GM19468 (cell line): ENCODE measurements around the gene MRPL44.
A peak's percentile ranks its signal among the peaks of the same experiment; 100 is the strongest.
"Not testable (repeated sequence)": the region's sequence is repeated elsewhere in the genome, so short reads cannot be mapped to it uniquely, and the experiment has no call there.

ENCODE experiments used
- ATAC-seq: cut with Tn5 transposase; IDR thresholded peaks from one replicate; pipeline ENCODE4 v1.9.1; 2021; ENCODE audit warnings: mild to moderate bottlenecking, moderate library complexity, moderate number of reproducible peaks; ENCODE audit not compliant: unreplicated experiment; ENCODE audit errors: extremely low read depth

MRPL44 gene

DNA sequence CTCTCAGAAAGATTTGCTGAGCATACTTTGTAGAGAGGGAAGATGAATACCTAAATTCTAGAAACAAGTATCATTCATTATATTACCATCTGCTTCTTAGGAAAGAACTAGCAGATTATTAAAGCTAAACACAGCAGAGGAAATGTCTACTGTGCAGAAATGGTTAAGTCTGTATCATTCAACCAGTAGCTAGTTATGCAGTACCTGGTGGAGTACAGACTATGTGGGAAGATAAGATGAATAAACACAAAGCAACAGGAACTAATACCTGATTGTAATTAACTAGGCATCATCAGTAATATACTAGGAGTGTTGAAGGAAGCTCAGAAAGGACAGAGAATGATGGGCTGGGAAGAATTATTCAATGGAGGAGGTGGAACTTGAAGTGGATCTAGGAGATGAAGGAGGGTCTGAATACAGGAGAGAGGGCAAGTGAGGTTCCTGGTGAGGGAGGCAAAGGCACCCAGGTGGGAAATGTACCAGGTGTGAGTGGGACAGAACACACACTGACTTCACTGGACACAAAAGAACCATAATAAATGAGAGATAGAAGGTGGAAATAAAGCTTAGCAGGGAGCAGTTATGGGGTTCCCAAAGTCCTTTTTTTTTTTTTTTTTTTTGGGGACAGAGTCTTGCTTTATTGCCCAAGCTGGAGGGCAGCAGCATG is 21.7 kb upstream of the MRPL44 start:
- no peak for ATAC-seq

DNA sequence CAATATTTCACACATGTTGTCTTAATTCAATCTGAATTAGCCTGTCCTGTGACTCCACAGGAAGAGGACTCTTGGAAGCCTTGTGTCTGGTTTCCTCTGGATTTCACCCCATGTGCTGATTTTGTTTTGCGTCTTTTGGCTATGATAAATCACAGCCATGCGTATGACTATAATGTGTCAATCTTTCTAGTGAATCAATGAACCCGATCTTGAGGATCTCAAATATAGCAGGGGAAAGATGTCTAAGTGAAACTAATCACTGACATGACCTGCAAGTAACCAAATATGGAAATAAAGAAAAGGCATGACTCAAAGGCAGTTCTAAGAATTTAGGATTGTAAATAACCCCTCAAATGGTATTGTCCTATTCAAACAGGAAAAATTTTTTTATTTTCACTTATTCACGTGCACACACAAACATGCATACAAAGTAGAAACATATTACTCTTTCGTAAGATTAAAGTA is 20.4 kb upstream of the MRPL44 start:
- no peak for ATAC-seq

DNA sequence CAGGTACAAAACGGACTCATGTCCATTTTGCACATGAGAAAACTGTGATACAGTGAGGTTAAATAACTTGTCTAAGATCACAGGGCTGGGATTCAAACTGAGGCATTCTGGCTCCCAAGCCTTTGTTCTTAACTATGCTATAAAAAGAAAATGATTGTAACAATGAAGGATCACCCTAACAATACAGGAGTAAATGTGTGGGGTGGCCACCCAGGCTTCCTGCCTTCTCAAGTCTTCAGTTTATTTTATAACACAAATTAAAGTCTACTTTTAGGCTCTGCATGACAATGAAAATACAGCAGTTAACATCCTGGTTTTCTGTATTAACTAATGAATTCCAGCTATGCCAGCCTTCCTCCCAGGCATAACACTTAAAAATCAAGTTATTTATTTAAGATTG is 19.7 kb upstream of the MRPL44 start:
- ATAC-seq: no peak

DNA sequence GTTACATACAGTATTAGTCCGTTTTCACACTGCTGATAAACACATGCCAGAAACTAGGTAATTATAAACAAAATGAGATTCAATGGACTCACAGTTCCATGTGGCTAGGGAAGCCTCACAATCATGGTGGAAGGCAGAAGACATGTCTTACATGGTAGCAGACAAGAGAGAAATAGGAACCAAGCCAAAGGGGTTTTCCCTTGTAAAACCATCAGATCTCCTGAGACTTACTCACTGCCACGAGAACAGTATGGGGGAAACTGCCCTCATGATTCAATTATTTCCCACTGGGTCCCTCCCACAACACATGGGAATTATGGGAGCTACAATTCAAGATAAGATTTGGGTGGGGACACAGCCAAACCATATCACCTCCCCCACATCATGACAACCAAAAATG is 17.8 kb upstream of the MRPL44 start:
- ATAC-seq: not testable (repeated sequence)

DNA sequence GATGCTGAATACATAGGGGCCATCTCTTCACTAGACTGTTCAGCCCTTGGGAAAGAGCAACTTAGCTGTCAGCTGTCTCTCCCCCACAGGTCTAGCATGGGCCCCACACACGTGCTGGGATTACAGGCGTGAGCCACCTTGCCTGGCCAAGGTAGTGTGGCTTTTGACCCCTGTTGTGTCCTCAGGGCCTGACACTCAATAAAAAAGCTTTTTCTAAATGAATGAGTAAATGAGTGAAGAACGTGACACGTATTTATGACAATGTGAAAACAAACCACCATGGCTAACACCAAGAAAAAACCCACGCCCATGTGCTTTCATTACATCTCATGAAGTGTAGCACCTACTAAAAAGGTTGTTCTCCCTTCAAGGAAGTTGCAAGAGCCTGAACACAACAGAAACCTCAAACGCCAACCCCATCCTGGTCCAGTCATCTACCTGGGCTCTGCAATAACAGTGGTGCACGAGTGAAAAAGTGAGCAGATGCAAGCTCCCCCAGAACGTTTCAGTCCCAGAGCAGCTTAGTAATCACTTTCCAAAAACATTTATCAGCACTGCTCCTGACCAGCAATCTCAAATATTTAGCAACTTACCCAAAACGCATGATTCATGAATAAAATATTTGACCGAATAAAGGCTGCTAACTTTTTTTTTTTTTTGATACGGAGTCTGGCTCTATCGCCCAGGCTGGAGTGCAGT is 15.5 kb upstream of the MRPL44 start:
- peak; percentile 20 for ATAC-seq

DNA sequence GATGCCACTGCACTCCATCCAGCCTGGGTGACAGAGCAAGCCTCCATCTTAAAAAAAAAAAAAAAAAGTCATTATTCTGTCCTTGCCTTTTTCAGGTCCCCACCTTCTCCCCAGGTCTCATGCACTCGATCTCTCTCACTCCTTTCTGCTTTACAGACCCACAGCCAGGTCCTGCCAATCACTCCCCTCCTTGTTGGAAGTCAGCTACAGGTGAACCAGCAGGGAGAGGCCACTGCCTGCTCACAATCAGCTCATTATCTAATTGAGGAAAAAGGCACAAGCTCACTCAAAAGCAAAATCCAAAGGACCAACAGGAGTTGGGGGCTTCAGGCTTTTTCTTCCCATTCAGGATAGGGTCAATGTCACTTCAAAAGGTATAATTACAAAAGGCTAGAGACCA is 14.1 kb upstream of the MRPL44 start:
- no peak for ATAC-seq

DNA sequence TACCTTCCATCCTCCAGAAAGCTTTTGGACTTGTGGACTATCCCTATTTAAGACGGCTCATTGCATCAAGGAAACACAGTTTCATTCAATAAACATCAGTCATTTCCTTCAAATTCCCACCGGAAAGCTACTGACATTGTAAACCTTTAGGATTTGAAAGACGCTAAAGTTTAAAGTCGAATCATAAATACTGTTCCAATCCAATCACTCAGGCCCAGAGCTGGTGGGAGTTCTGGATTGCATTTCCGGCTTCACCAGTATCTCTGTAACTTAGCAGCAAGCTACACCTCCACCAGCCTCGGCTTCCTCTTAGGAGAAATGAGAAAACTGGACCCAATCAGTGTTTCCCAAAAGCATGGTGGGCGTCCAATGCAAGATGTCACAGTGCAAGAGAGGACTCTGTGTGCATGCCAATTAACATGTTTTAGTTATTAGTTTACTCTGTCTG is 13.7 kb upstream of the MRPL44 start:
- ATAC-seq: no peak

DNA sequence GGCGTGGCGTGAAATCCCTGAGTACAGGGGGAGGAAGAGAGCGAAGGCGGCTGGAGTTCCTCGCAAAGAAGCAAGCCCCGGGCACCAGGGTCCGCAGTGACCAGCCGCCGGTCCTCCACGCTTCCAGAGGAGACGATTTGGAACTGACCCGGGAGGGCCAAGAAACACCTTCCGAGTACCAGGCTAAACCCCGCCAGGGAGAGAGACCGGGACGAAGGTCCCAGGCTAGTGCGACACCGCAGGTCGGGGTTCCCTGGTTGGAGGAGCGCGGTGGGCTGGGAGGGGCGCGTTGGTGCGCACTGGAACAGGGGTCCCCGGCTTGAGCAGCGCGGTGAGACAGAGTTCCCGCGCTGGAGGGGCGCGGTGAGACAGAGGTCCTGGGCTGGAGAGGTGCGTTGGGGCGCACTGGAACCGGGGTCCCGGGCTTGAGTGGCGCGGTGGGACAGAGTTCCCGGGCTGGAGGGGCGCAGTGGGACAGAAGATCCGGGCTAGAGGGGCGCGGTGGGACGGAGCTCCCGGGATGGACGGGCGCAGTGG is 13.0 kb upstream of the MRPL44 start:
- ATAC-seq: no peak

DNA sequence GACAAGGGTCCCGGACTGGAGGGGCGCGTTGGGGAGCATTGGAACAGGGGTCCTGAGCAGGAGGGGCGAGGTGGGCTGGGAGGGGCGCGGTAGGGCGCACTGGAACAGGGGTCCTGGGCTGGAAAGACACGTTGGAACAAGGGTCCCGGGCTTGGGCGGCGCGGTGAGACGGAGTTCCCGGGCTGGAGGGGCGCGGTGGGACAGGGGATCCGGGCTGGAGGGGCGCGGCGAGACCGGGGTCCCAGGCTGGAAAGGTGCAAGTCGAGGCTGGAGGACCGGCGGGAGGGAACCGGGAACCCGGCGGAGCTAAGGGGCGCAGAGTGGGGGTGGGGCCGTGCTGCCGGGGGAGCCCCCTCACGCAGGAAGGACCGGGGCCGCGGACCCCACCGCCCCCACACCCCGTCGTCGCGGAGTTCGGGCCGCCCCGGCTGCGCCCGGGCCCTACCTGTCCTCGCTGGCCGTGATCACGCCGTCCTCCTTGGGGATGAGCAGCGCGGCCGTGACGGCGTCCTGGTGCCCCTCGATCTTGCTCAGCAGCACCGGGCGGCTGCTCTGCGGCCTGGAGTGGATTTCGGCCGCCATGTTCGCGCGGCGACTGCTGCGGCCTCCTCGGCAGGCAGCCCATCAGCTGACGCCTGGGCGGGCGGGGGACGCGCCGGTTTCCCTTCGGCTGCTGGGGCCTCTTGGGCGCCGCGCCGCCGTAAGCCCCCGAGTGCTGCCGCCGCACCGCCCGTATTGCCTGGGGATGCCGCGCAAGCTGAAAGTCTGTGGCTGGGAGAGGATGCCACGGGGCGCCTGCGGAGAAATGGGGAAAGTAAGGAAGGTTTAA is 12.3 kb upstream of the MRPL44 start, which contains the start of gene WDFY1:
Gene WDFY1, minus strand, starts transcription at position 633 of the 829 bp plus-strand sequence. Its CDS starts 51 bp downstream, at position 582.
- peak; percentile 83 for ATAC-seq

DNA sequence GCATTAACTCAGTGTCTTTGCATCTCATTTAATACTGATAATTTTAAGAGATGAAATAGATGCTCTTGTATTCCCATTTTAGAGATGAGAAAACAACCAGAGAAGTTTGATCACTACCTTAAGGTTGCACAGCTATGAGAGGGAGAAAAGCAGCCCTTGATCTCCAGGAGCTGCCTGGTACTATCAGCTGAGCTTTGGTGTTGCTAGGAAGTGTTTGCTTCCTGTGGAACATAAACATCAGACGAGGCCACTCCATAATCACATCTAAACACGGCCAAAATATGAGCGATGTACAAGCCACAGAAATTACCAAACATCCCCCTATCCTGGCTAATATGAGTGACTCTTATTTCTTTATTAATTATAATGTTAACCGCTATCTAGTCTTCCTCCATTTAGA is 11.5 kb upstream of the MRPL44 start:
- no peak for ATAC-seq

DNA sequence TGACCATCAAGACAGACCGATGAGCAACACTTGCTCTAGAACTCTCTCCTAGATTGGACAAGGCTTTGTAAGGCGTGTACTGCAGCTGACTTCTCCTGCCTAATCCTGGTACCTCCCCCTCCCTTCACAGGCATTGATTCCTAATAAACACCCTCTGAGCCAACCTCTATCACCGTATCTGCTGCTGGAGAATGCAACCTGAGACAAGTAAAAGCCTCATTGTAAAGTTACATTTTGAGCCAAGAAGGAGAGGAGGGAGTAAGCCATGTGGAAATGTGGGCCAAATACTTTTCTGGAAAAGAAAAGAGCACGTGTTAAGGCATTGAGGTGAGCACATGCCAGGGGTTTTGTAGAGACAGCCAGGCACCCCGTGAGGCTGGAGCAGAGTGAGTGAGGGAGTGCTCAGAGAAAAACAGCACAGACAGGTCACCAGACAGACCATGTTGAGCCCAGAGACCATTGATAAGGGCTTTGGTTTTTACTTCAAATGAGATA is 9.5 kb upstream of the MRPL44 start:
- no peak for ATAC-seq

DNA sequence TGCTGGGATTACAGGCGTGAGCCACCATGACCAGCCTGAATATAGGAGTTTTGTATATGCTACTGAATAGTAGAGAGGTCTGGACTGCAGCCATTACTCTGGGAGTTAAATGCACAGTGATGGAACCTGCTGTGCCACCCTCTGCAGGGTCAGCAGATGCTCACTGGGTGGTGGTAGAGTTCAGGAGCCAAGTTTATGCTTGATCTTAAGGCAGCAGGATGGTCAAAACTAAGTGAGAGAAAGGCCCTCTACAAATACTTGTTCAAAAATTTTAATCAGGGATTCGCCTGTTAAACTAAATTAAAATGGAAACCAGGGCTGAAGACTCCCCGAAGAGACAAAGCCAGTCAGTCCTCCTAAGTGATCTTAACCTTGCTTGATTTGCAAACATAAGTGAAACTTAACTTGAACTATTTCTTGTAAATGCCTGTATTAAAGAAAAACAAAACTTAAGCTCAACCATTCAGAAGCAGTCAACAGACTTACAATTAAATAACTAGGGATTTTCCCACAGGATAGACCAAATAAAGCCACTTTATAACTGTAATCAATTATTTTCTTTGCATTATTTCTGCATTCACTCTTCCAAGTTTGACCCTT is 7.9 kb upstream of the MRPL44 start:
- ATAC-seq: no peak

DNA sequence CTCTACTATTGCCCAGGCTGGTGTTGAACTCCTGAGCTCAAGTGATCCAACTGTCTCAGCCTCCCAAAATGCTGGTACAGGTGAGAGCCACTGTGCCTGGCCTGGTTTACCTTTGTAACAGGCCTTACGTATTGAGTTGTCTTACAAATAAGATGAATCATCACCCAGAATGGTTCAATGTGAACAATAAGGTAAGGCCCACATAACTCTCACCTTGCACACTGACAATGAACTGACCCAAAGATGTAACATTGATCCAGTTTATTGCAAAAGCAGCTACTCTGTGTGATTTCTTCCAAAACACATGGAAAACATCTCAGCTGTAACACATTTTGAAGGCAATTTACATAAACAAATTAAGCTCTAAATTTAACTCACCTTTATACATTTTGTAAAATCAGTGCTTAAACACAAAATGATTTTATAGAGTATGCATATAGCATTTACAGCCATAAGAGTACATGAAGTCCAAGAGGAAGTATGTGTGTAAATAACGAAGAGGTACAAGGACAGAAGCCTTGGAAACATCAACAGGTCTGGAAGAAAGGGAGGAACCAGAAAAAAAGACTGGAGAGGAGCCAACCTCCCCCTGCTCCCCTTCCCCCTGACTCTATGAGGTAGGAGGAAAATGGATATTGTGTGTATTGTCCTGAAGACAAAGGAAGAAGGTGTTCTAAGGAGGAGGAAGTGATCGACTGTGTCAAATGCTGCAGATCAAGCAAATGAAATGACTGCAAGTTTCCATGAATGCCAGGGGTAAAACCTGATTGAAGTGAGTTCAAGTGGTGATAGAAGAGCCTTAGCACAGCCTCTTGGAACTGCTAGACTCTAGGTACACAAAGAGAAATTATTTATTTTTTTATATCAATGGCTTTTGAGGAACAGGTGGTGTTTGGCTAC is 6.6 kb upstream of the MRPL44 start:
- no peak for ATAC-seq

DNA sequence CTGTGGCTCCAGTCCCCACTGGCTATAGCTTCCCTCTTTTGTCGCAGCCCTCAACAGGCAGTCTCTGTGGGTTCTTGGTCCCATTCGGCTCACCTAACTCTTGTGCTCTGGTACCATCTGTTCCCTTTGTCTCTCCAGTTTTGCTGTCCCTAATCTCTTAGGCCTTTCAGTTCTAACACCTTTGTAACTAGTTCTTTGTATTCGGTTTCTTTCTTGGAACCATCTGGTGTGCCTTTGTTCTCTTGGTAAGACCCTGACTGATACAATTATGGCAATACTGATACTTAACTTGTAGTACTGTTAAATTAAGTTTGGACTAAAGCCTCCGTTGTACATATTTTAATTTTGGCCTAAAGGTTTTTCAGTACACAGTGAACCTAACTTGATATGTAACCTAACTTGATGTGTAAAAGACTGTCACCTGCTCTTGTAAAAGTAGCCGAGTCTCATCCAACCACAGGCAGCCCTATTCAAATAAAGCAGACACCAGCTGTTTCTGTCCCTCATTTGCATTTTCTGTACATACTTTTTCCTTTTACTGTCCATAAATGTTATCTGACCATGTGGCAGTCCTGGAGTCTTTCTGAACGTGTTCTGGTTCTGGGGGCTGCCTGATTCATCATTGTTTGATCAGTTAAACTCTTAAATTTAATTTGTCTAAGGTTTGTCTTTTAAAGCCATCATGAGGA is 4.8 kb upstream of the MRPL44 start:
- peak; percentile 48 for ATAC-seq

DNA sequence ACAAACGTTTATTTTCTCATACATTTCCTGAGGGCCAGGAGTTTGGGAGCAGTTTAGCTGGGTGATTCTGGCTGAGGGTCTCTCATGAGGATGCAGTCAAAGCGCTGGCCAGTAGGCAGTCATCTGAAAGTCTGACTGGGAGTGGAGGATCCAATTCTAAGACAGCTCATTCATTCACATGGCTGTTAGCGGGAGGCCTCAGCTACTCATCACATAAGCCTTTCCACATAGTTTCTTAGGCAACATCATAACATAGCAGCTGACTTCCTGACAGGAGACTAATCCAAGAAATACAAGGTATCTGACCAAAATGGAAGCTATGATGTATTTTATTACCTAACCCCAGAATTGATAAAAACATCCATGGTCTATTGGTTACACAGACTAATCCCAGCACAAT is 2.9 kb upstream of the MRPL44 start:
- ATAC-seq: no peak

DNA sequence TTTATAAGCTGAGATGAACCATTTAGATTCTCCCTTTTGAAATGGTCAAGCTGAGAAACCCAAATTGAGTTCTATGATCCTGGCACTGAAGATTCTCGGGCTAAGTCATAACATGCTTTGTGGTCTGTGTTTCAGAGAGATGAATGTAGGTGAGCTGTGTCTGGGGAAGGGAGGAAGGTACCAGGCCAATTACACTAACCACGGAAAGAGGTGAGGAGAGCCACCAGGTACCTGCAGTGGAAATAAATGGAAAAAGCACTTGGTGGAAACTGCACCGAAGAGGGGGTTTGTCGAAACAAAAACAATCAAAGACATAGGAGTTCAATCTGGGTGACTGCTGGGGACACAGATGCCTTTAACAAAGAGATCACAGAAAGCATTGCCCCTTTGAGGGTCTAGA is 963 bp upstream of the MRPL44 start:
- ATAC-seq: no peak

DNA sequence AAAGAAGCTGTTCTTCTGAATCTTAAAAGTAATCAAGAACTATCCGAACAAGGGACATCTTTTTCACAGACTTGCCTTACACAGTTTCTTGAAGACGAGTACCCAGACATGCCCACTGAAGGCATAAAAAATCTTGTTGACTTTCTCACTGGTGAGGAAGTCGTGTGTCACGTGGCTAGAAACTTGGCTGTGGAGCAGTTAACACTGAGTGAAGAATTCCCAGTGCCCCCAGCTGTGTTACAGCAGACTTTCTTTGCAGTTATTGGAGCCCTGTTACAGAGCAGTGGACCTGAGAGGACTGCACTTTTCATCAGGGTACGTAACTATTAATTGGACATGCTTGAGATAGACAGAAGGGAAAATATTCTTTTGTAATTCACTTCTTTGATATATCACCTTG is 2.4 kb downstream of the MRPL44 start:
- ATAC-seq: no peak

DNA sequence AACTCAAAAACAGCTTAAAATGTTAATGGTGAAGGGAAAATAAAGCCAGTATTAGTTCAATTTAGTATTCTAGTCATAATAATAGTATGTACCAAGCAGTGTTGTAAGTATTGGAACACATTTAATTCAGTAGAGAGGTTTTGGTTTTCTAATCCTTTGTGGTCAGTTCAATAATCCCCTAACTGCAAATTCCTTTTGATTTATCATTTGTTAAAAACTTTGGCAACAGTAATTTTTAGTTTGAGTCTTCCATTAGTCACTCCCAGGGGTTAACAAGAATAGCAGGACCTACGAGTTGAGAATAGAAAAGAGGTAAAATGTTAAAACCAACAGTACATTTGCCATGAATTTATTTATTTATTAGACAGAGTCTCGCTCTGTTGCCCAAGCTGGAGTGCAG is 10.7 kb downstream of the MRPL44 start:
- no peak for ATAC-seq

DNA sequence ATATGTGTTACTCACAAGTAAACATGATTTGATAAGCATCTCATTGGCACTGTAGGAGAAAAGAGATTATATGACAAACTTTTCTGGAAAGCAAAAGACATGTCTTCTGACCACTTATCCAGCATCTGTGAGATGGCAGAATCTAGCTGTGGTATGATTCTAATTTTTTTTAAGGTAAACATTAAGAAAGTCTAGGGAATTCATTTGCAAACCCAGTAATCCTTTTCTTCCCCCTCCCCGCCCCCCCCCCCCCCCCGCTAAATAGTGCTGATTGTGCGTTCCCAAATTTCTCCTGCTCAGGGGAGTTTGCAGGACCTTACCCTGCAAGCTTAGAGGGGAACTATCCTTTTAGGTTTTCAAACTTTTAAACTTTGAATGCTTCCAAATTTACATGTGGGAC is 12.1 kb downstream of the MRPL44 start:
- ATAC-seq: no peak
